Pancreas (tissue), 10 donors: ENCODE measurements around the gene NCAPH2. TPM values are rescaled to one million over a fixed set of nuclear protein-coding genes. Genes with fewer than 3 reads are reported as not detected.
"Not testable (repeated sequence)": the region's sequence is repeated elsewhere in the genome, so short reads cannot be mapped to it uniquely, and the experiment has no call there.

Experiments
- ATAC-seq, 4 donors: fragments of 200-7000 bp; cut with Tn5 transposase; one replicate each; pipeline versions ENCODE4 v1.8.0 to v1.9.1; 2020; ENCODE audit warnings: mild to moderate bottlenecking in 4 of 4, moderate library complexity in 4 of 4
- DNase-seq, 6 donors: peaks; one replicate each; pipeline ENCODE4 v3.0.0-alpha.2; 2020
- FAIRE-seq: peaks from 2 replicates; lab custom pipeline; 2012; peaks lifted over from hg19 to GRCh38; lab: Jason Lieb, UNC
- H3K27ac ChIP-seq, 4 donors: fragments of 200-600 bp; sonication (generic); 1 replicate in 3 of 4; 2 replicates in 1 of 4; pipeline versions ENCODE4 v1.5.0 to v1.8.0; 2020
- H3K27me3 ChIP-seq, 4 donors: fragments of 200-600 bp; one replicate each; pipeline ENCODE4 v1.8.0; 2021
- H3K36me3 ChIP-seq, 3 donors: fragments of 200-600 bp; sonication (generic) in 1 of 3; one replicate each; pipeline versions ENCODE4 v1.5.0 to v1.8.0; 2020 to 2021
- H3K4me1 ChIP-seq, 3 donors: fragments of 200-600 bp; one replicate each; pipeline ENCODE4 v1.8.0; 2021
- H3K4me3 ChIP-seq, 4 donors: fragments of 200-600 bp; sonication (generic) in 2 of 4; one replicate each; pipeline versions ENCODE4 v1.5.0 to v1.8.0; 2020 to 2021
- H3K9me3 ChIP-seq, 4 donors: fragments of 200-600 bp; one replicate each; pipeline ENCODE4 v1.8.0; 2021
- CTCF ChIP-seq, 4 donors: fragments of 200-600 bp; sonication (generic) in 3 of 4; IDR thresholded peaks; one replicate each; pipeline versions ENCODE4 v1.5.0 to v1.8.0; 2021; ENCODE audit warnings: antibody characterized with exemption in 4 of 4
- WGBS, 2 donors: extraction: QIAGEN DNeasy Blood & Tissue Kit; methylation state at CpG; one replicate each; pipeline ENCODE4 v1.1.7; 2013; 5-methylcytosine and 5-hydroxymethylcytosine counted together
- intact Hi-C, 3 donors: fragments of 100-400 bp; cut with DNase I; formaldehyde crosslinking; loops; one replicate each; pipeline versions ENCODE4 v1.11.1 to v1.14.2; 2022
- polyA plus RNA-seq, 2 donors: library from polyadenylated mRNA; stranded (reverse); fragments of 200-250 nt; gene quantifications; one replicate each; pipeline ENCODE4 v1.2.3, GENCODE V29; 2013
- total RNA-seq, 6 donors: library from RNA; stranded (reverse); fragmentation: NEBNext Ultra II Directional in 4 of 6; extraction: Animal tissue kit (Norgen Biotek cat#: 25700) in 4 of 6; gene quantifications; one replicate each; pipeline versions ENCODE4 v1.2.1 to v1.2.4, GENCODE V29; 2021 to 2023
- donor health status: healthy with polysubstance abuse.
- donor health status: DM: no; HTN: no; CAD: no; lungs with moderate emphysema.
- donor health status: DM: no; HTN: no; CAD: no.
- donor health status: control.
- donor health status: control.
- donor health status: Bipolar disorder and iron deficiency.
- donor health status: DM: yes; HTN: yes; CAD: no.
- donor health status: DM: no; HTN: no; CAD: no.
- donor health status: DM: no; HTN: no; CAD: no.
- donor health status: DM: yes; HTN: yes; CAD: no.

The NCAPH2 gene
- total and polyA plus RNA-seq, 8 donors = 15.9 to 70.1 (median 24.2) TPM

GRCh38 chr22:50535113-50535512, 27.1 kb downstream of the NCAPH2 start:
- no peak for FAIRE-seq
- H3K27ac ChIP-seq = peak overlapping the region in 1 of 4 donors; percentile 22
- no peaks in the 10 kb centered on the region for H3K9me3 ChIP-seq
- no peaks in the 10 kb centered on the region for H3K36me3 ChIP-seq
- peaks cover 0 to 9% (median 0%) of the 10 kb centered on the region in 4 donors for H3K27me3 ChIP-seq
- peaks cover 7 to 34% (median 15%) of the 10 kb centered on the region in 3 donors for H3K4me1 ChIP-seq
- H3K4me3 ChIP-seq = no peak overlapping the region
- DNase-seq = peak in 1 of 6 donors; percentile 10
- intact Hi-C loops = no loop called here
- ATAC-seq = no peak
- no peak for TF ChIP-seq CTCF (IDR thresholded peaks at IDR 0.05)
- WGBS, 2 donors = 70 to 81% methylated on average over 7 to 8 of the region's 8 CpGs

GRCh38 chr22:50536226-50536625, 28.2 kb downstream of the NCAPH2 start:
- Histone ChIP-seq H3K27me3 (peaks cover 0 to 3% (median 0%) of the 10 kb centered on the region in 4 donors), H3K36me3 (no peaks in the 10 kb centered on the region), H3K9me3 (no peaks in the 10 kb centered on the region), H3K27ac (no peak overlapping the region), H3K4me1 (peaks cover 4 to 34% (median 7%) of the 10 kb centered on the region in 3 donors), H3K4me3 (no peak overlapping the region)
- TF ChIP-seq CTCF (IDR thresholded peaks at IDR 0.05) = no peak
- WGBS, 2 donors = 65 to 67% methylated on average over 3 of the region's 3 CpGs
- intact Hi-C loops = no loop called here
- ATAC-seq (no peak), FAIRE-seq (no peak), DNase-seq (no peak)

GRCh38 chr22:50537765-50538164, 29.7 kb downstream of the NCAPH2 start:
- peak overlapping the region in 2 of 4 donors; percentile 92 to 98 for H3K27ac ChIP-seq
- FAIRE-seq (no peak), ATAC-seq (no peak), DNase-seq (no peak)
- peaks cover 0 to under 1% (median 0%) of the 10 kb centered on the region in 4 donors for H3K27me3 ChIP-seq
- peaks cover 0 to 28% (median 7%) of the 10 kb centered on the region in 3 donors for H3K4me1 ChIP-seq
- 80 to 86% methylated on average over 13 of the region's 13 CpGs for WGBS, 2 donors
- H3K36me3 ChIP-seq = no peaks in the 10 kb centered on the region
- H3K4me3 ChIP-seq = no peak overlapping the region
- intact Hi-C loops = no loop called here
- no peaks in the 10 kb centered on the region for H3K9me3 ChIP-seq
- TF ChIP-seq CTCF (IDR thresholded peaks at IDR 0.05) = no peak

GRCh38 chr22:50540381-50540780, 32.4 kb downstream of the NCAPH2 start:
- no peaks in the 10 kb centered on the region for H3K36me3 ChIP-seq
- H3K4me1 ChIP-seq = peaks cover 0 to 19% (median 7%) of the 10 kb centered on the region in 3 donors
- no peak overlapping the region for H3K4me3 ChIP-seq
- intact Hi-C loops = no loop called here
- WGBS, 2 donors = 71 to 85% methylated on average over 10 of the region's 10 CpGs
- H3K27ac ChIP-seq = peak overlapping the region in 2 of 4 donors; percentile 92 to 98
- ATAC-seq (no peak), DNase-seq (peak in 1 of 6 donors; percentile 12), FAIRE-seq (no peak)
- no peak for TF ChIP-seq CTCF (IDR thresholded peaks at IDR 0.05)
- H3K27me3 ChIP-seq = no peaks in the 10 kb centered on the region
- no peaks in the 10 kb centered on the region for H3K9me3 ChIP-seq

- H3K27me3 ChIP-seq, H3K4me3 ChIP-seq, H3K36me3 ChIP-seq, FAIRE-seq, H3K9me3 ChIP-seq, intact Hi-C loops, DNase-seq: not testable (repeated sequence)
- H3K27ac ChIP-seq = peak overlapping the region in 2 of 4 donors; percentile 92 to 98
- WGBS, 2 donors = 73 to 89% methylated on average over 5 of the region's 5 CpGs
- ATAC-seq = peak in 2 of 4 donors; percentile 7 to 42
- peaks cover 0 to 19% (median 7%) of the 10 kb centered on the region in 3 donors for H3K4me1 ChIP-seq
Observed at GRCh38 chr22:50541667-50542026, 33.6 kb downstream of the NCAPH2 start.
